Nephron (organoid): ENCODE data around the gene ZBTB16.

Source experiments
- H3K27ac Mint-ChIP-seq, 3 experiments: 2 replicates each; pipeline ENCODE4 v1.8.0; 2020; ENCODE audit warnings: mixed read lengths in 3 of 3, mild to moderate bottlenecking in 2 of 3, moderate library complexity in 1 of 3
- H3K27me3 Mint-ChIP-seq: 2 replicates; pipeline ENCODE4 v1.8.0; 2021; ENCODE audit warnings: low read depth, mild to moderate bottlenecking, moderate library complexity, mixed read lengths
- H3K36me3 Mint-ChIP-seq: 2 replicates; pipeline ENCODE4 v1.8.0; 2020; ENCODE audit warnings: low read depth, mixed read lengths
- H3K4me1 Mint-ChIP-seq: 2 replicates; pipeline ENCODE4 v1.8.0; 2020; ENCODE audit warnings: mixed read lengths
- H3K4me3 Mint-ChIP-seq, 3 experiments: 2 replicates each; pipeline ENCODE4 v1.8.0; 2020; ENCODE audit warnings: mild to moderate bottlenecking in 3 of 3, mixed read lengths in 3 of 3, moderate library complexity in 2 of 3
- H3K9me3 Mint-ChIP-seq: 2 replicates; pipeline ENCODE4 v1.8.0; 2020; ENCODE audit warnings: mixed read lengths
- TF ChIP-seq, protein P1 (sequence below), 3 experiments: fragments of 200-600 bp; sonication (generic); IDR thresholded peaks; one replicate each; pipeline ENCODE4 v1.5.0; 2021; ENCODE audit warnings: antibody characterized with exemption in 3 of 3; ENCODE audit not compliant: unreplicated experiment in 3 of 3

Gene ZBTB16

DNA sequence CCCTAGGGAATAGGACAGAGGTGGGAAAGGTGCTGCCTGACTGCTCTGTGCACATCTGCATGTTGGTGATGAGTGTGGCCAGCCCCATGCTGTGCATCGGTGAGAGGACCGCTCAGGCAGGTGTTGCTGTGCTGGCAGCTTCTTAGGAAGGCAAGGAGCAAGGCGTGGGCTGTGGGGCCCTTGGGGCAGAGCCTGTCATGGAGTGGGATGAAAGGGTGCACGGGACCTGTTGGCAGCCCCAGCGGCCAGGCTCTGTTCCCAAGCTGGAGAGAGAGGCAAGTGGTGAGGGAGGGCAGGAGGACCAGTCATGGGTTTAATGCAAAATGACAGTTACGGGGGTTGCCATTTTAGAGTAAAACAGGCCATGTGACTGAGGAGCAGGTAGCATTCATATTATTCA, 78.3 kb downstream of the ZBTB16 start:
- Mint-ChIP-seq H3K9me3 (no peaks in the 10 kb centered on the region), H3K27ac (no peak overlapping the region), H3K4me1 (peaks cover 58% of the 10 kb centered on the region), H3K4me3 (no peak overlapping the region), H3K27me3 (peaks cover 59% of the 10 kb centered on the region), H3K36me3 (peaks cover 3% of the 10 kb centered on the region)
- TF ChIP-seq, protein P1, sequence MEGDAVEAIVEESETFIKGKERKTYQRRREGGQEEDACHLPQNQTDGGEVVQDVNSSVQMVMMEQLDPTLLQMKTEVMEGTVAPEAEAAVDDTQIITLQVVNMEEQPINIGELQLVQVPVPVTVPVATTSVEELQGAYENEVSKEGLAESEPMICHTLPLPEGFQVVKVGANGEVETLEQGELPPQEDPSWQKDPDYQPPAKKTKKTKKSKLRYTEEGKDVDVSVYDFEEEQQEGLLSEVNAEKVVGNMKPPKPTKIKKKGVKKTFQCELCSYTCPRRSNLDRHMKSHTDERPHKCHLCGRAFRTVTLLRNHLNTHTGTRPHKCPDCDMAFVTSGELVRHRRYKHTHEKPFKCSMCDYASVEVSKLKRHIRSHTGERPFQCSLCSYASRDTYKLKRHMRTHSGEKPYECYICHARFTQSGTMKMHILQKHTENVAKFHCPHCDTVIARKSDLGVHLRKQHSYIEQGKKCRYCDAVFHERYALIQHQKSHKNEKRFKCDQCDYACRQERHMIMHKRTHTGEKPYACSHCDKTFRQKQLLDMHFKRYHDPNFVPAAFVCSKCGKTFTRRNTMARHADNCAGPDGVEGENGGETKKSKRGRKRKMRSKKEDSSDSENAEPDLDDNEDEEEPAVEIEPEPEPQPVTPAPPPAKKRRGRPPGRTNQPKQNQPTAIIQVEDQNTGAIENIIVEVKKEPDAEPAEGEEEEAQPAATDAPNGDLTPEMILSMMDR (IDR thresholded peaks at IDR 0.05; ENCODE audit: unreplicated experiment in 3 of 3): no peak

DNA sequence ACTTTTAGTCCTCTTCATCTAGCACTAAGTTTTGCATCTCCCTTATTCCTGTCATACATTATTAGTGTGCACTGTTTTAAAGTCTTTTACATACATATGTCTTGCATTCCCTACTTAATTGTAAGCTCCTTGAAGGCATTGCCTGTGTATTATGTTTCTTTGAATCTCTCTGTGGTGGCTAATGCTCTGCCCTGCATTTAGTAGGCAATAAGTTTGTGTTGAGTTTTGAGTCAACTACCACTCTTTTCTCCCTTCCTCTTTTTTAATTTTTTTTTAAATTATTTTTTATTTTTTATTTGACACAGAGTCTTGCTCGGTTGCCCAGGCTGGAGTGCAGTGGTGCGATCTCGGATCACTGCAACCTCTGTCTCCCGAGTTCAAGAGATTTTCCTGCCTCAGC, 78.9 kb downstream of the ZBTB16 start:
- Mint-ChIP-seq H3K4me3 (no peak overlapping the region), H3K4me1 (peaks cover 62% of the 10 kb centered on the region), H3K9me3 (no peaks in the 10 kb centered on the region), H3K36me3 (peaks cover 3% of the 10 kb centered on the region), H3K27ac (no peak overlapping the region), H3K27me3 (peaks cover 64% of the 10 kb centered on the region)
- TF ChIP-seq, protein P1 (IDR thresholded peaks at IDR 0.05; ENCODE audit: unreplicated experiment in 3 of 3): no peak

DNA sequence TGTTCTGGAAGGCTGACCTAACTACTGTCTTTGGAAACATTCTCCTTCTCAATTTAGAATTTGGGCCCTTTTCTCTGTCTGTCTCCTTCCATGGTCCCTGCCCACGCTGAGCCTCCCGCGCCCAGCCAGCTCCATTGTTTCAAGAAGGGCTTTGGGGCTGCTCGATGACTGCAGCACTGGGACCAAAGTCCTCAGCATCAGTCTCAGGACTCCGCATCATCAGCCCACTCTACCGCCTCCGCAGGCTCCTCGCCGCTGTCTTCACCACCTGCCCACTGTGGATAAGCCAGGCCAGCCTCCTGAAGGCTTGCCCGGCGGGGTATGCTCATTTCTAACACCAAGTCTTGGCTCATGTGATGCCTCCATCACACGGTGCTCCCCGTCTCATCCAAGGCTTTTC, 81.3 kb downstream of the ZBTB16 start:
- Mint-ChIP-seq H3K4me3 (no peak overlapping the region), H3K27me3 (peaks cover 75% of the 10 kb centered on the region)
- TF ChIP-seq, protein P1 (IDR thresholded peaks at IDR 0.05; ENCODE audit: unreplicated experiment in 3 of 3): no peak

DNA sequence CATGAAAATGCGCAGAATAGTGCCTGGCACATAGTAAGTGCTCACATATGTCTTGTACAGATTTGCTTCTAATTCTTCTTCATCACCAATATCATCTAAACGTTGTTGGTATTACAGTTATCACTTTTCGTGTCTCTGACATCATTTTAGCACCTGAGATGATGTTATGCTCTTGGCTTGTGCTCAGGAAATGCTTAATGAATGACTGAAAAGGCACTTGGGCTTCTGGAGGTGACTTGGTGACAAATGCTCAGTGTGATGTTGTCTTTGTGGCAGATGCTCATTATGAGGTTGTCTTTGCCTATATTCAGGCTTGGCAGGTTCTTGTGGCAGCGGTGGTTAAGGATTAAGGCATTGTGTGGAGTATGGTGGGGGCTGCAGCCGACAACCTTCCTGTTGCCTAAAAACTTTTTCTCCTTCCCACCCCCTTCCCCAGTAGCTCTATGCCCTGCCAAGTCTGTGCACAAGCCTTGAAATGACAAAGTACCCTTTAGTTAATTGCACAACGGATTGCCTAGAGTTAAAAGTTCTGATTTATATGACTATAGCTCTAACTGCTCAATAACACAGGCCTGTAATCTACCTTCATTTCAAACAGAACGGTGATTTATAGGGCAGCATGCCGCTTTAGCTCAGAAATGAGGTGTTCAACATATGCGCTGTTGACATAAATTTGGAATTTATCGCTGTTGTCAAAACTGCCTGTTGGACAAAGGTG, 82.5 kb downstream of the ZBTB16 start:
- Mint-ChIP-seq H3K4me3 (peak overlapping the region in 1 of 3 experiments; percentile 31), H3K27me3 (peaks cover 70% of the 10 kb centered on the region)

More for the DNA sequence above, 81.3 kb downstream of the ZBTB16 start:
- H3K36me3 Mint-ChIP-seq: peaks cover 3% of the 10 kb centered on the region
- H3K27ac Mint-ChIP-seq: no peak overlapping the region
- H3K9me3 Mint-ChIP-seq: no peaks in the 10 kb centered on the region
- H3K4me1 Mint-ChIP-seq: peaks cover 54% of the 10 kb centered on the region

DNA sequence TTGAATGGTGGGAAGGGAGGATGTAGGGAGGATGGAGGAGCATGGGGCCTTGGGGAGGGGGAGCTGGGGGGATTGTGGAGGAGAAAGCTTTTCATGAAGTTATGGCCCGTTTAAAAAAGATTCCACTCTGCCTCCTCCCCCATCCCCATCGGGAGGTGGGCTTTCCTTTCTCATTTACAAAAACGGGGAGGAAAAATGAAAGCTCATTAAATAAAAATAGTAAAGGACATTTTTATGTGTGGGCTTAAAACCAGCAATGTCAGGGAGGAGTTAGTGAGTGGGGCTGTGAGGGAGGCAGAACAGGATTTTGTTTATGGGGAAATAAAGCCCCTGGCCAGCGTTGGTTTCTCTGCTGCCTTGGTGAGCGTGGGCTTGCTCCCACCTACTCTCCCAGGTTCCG, 83.2 kb downstream of the ZBTB16 start:
- Mint-ChIP-seq H3K4me1 (peaks cover 49% of the 10 kb centered on the region), H3K4me3 (peak overlapping the region; percentile 31 to 37 (median 37)), H3K9me3 (no peaks in the 10 kb centered on the region), H3K27me3 (peaks cover 64% of the 10 kb centered on the region), H3K27ac (peak overlapping the region; percentile 7 to 80 (median 63)), H3K36me3 (peaks cover 3% of the 10 kb centered on the region)
- TF ChIP-seq, protein P1 (IDR thresholded peaks at IDR 0.05; ENCODE audit: unreplicated experiment in 3 of 3): no peak

More for the DNA sequence above, 82.5 kb downstream of the ZBTB16 start:
- Mint-ChIP-seq H3K9me3 (no peaks in the 10 kb centered on the region), H3K27ac (peak overlapping the region; percentile 7 to 80 (median 35)), H3K36me3 (peaks cover 3% of the 10 kb centered on the region), H3K4me1 (peaks cover 49% of the 10 kb centered on the region)
- TF ChIP-seq, protein P1 (IDR thresholded peaks at IDR 0.05; ENCODE audit: unreplicated experiment in 3 of 3): no peak
